ENCODE results near the gene HUNK.

DNA sequence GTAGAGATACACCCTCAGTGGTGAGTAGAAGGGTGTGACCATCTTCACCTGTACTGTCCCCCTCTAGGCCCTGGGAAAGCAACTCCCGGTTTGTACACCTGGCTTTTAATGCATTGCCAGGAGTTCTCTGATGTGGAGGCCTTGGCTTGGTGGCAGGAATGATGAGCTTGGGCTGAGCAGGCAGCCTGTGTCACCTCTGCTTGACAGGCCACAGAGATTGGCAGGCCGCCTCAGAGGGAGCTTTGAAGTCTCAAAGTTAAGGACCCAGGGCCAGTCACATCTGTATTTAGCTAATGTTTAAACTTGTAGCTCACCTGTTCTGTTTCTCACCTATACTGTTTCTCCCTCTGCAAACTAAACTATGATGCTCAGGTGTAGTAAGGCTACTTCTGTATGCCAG lies 28.5 kb downstream of the HUNK start:
- TF ChIP-seq, protein P1, sequence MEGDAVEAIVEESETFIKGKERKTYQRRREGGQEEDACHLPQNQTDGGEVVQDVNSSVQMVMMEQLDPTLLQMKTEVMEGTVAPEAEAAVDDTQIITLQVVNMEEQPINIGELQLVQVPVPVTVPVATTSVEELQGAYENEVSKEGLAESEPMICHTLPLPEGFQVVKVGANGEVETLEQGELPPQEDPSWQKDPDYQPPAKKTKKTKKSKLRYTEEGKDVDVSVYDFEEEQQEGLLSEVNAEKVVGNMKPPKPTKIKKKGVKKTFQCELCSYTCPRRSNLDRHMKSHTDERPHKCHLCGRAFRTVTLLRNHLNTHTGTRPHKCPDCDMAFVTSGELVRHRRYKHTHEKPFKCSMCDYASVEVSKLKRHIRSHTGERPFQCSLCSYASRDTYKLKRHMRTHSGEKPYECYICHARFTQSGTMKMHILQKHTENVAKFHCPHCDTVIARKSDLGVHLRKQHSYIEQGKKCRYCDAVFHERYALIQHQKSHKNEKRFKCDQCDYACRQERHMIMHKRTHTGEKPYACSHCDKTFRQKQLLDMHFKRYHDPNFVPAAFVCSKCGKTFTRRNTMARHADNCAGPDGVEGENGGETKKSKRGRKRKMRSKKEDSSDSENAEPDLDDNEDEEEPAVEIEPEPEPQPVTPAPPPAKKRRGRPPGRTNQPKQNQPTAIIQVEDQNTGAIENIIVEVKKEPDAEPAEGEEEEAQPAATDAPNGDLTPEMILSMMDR (IDR thresholded peaks at IDR 0.05; ENCODE audit: low read length): no peak
- no peak for TF ChIP-seq EZH2 (optimal IDR thresholded peaks at IDR 0.05; ENCODE audit: low read depth, low read length)

Data from MM.1S (cell line).